ENCODE measurements around the gene ITGAD.

Gene ITGAD

GRCh38 chr16:31371008-31371407, 22.1 kb upstream of the ITGAD start:
- TF ChIP-seq ZNF274 (IDR thresholded peaks at IDR 0.05; ENCODE audit: low read depth, low read length) (no peak), YY1 (IDR thresholded peaks at IDR 0.05; ENCODE audit: insufficient read depth, insufficient read length) (no peak), SUZ12 (IDR thresholded peaks at IDR 0.05; ENCODE audit: extremely low read depth, insufficient read depth, insufficient read length) (no peak)

GRCh38 chr16:31371619-31372484, 21.3 kb upstream of the ITGAD start:
- Histone ChIP-seq H3K27me3 (ENCODE audit: insufficient read depth, insufficient read length) (no peaks in the 10 kb centered on the region), H3K9ac (ENCODE audit: insufficient read length, low read depth) (peak overlapping the region; percentile 45), H3K9me3 (ENCODE audit: insufficient read depth, low read length) (peaks cover 13% of the 10 kb centered on the region; the same call in 1 of the 2 replicates), H3K36me3 (ENCODE audit: insufficient read depth, insufficient read length, low read length) (no peaks in the 10 kb centered on the region), H3K4me3 (ENCODE audit: insufficient read length, low read depth) (no peak overlapping the region), H3K4me1 (ENCODE audit: insufficient read depth, insufficient read length) (peaks cover 3% of the 10 kb centered on the region)
- TF ChIP-seq YY1 (IDR thresholded peaks at IDR 0.05; ENCODE audit: insufficient read depth, insufficient read length) (no peak), ZNF274 (IDR thresholded peaks at IDR 0.05; ENCODE audit: low read depth, low read length) (no peak), SUZ12 (IDR thresholded peaks at IDR 0.05; ENCODE audit: extremely low read depth, insufficient read depth, insufficient read length) (no peak)
- no peak for DNase-seq (ENCODE audit: low read depth, low spot score)

More at GRCh38 chr16:31371008-31371407, 22.1 kb upstream of the ITGAD start:
- Histone ChIP-seq H3K9ac (ENCODE audit: insufficient read length, low read depth) (no peak overlapping the region), H3K4me3 (ENCODE audit: insufficient read length, low read depth) (no peak overlapping the region), H3K36me3 (ENCODE audit: insufficient read depth, insufficient read length, low read length) (no peaks in the 10 kb centered on the region), H3K9me3 (ENCODE audit: insufficient read depth, low read length) (peaks cover 13% of the 10 kb centered on the region; the same call in 1 of the 2 replicates), H3K27me3 (ENCODE audit: insufficient read depth, insufficient read length) (no peaks in the 10 kb centered on the region), H3K4me1 (ENCODE audit: insufficient read depth, insufficient read length) (peaks cover 3% of the 10 kb centered on the region)
- no peak for DNase-seq (ENCODE audit: low read depth, low spot score)

- Histone ChIP-seq H3K9me3 (ENCODE audit: insufficient read depth, low read length) (peaks cover 13% of the 10 kb centered on the region; the same call in 1 of the 2 replicates), H3K4me3 (ENCODE audit: insufficient read length, low read depth) (no peak overlapping the region), H3K36me3 (ENCODE audit: insufficient read depth, insufficient read length, low read length) (no peaks in the 10 kb centered on the region), H3K4me1 (ENCODE audit: insufficient read depth, insufficient read length) (peaks cover 3% of the 10 kb centered on the region), H3K27me3 (ENCODE audit: insufficient read depth, insufficient read length) (no peaks in the 10 kb centered on the region), H3K9ac (ENCODE audit: insufficient read length, low read depth) (no peak overlapping the region)
- TF ChIP-seq SUZ12 (IDR thresholded peaks at IDR 0.05; ENCODE audit: extremely low read depth, insufficient read depth, insufficient read length) (no peak), ZNF274 (IDR thresholded peaks at IDR 0.05; ENCODE audit: low read depth, low read length) (no peak), YY1 (IDR thresholded peaks at IDR 0.05; ENCODE audit: insufficient read depth, insufficient read length) (no peak)
- no peak for DNase-seq (ENCODE audit: low read depth, low spot score)
Measured at GRCh38 chr16:31373235-31373634, 19.9 kb upstream of the ITGAD start.

- Histone ChIP-seq H3K4me1 (ENCODE audit: insufficient read depth, insufficient read length) (peaks cover 3% of the 10 kb centered on the region), H3K4me3 (ENCODE audit: insufficient read length, low read depth) (no peak overlapping the region), H3K9ac (ENCODE audit: insufficient read length, low read depth) (no peak overlapping the region), H3K36me3 (ENCODE audit: insufficient read depth, insufficient read length, low read length) (no peaks in the 10 kb centered on the region), H3K9me3 (ENCODE audit: insufficient read depth, low read length) (peaks cover 8% of the 10 kb centered on the region; the same call in 1 of the 2 replicates), H3K27me3 (ENCODE audit: insufficient read depth, insufficient read length) (no peaks in the 10 kb centered on the region)
- TF ChIP-seq ZNF274 (IDR thresholded peaks at IDR 0.05; ENCODE audit: low read depth, low read length) (no peak), SUZ12 (IDR thresholded peaks at IDR 0.05; ENCODE audit: extremely low read depth, insufficient read depth, insufficient read length) (no peak), YY1 (IDR thresholded peaks at IDR 0.05; ENCODE audit: insufficient read depth, insufficient read length) (no peak)
- no peak for DNase-seq (ENCODE audit: low read depth, low spot score)
Measured at GRCh38 chr16:31375231-31375630, 17.9 kb upstream of the ITGAD start.

- H3K9me3 ChIP-seq (ENCODE audit: insufficient read depth, low read length): peaks cover 8% of the 10 kb centered on the region; the same call in 1 of the 2 replicates
- no peak for DNase-seq (ENCODE audit: low read depth, low spot score)
- H3K27me3 ChIP-seq (ENCODE audit: insufficient read depth, insufficient read length): no peaks in the 10 kb centered on the region
- no peak overlapping the region for H3K9ac ChIP-seq (ENCODE audit: insufficient read length, low read depth)
- no peak overlapping the region for H3K4me3 ChIP-seq (ENCODE audit: insufficient read length, low read depth)
- TF ChIP-seq SUZ12 (IDR thresholded peaks at IDR 0.05; ENCODE audit: extremely low read depth, insufficient read depth, insufficient read length): no peak
- no peak for TF ChIP-seq ZNF274 (IDR thresholded peaks at IDR 0.05; ENCODE audit: low read depth, low read length)
- TF ChIP-seq YY1 (IDR thresholded peaks at IDR 0.05; ENCODE audit: insufficient read depth, insufficient read length): no peak
- no peaks in the 10 kb centered on the region for H3K36me3 ChIP-seq (ENCODE audit: insufficient read depth, insufficient read length, low read length)
- H3K4me1 ChIP-seq (ENCODE audit: insufficient read depth, insufficient read length): peaks cover under 1% of the 10 kb centered on the region
Measured at GRCh38 chr16:31376705-31377104, 16.4 kb upstream of the ITGAD start.

- Histone ChIP-seq H3K4me3 (ENCODE audit: insufficient read length, low read depth) (no peak overlapping the region), H3K9me3 (ENCODE audit: insufficient read depth, low read length) (peaks cover 8% of the 10 kb centered on the region; the same call in 1 of the 2 replicates), H3K9ac (ENCODE audit: insufficient read length, low read depth) (no peak overlapping the region), H3K4me1 (ENCODE audit: insufficient read depth, insufficient read length) (no peaks in the 10 kb centered on the region), H3K27me3 (ENCODE audit: insufficient read depth, insufficient read length) (no peaks in the 10 kb centered on the region), H3K36me3 (ENCODE audit: insufficient read depth, insufficient read length, low read length) (no peaks in the 10 kb centered on the region)
- DNase-seq (ENCODE audit: low read depth, low spot score): no peak
- TF ChIP-seq SUZ12 (IDR thresholded peaks at IDR 0.05; ENCODE audit: extremely low read depth, insufficient read depth, insufficient read length): no peak
Measured at GRCh38 chr16:31377210-31377903, 15.8 kb upstream of the ITGAD start.

GRCh38 chr16:31380201-31380600, 12.9 kb upstream of the ITGAD start:
- H3K4me1 ChIP-seq (ENCODE audit: insufficient read depth, insufficient read length): no peaks in the 10 kb centered on the region
- no peak overlapping the region for H3K9ac ChIP-seq (ENCODE audit: insufficient read length, low read depth)
- no peak overlapping the region for H3K4me3 ChIP-seq (ENCODE audit: insufficient read length, low read depth)
- no peaks in the 10 kb centered on the region for H3K36me3 ChIP-seq (ENCODE audit: insufficient read depth, insufficient read length, low read length)
- no peak for TF ChIP-seq YY1 (IDR thresholded peaks at IDR 0.05; ENCODE audit: insufficient read depth, insufficient read length)
- no peak for TF ChIP-seq ZNF274 (IDR thresholded peaks at IDR 0.05; ENCODE audit: low read depth, low read length)
- no peak for TF ChIP-seq SUZ12 (IDR thresholded peaks at IDR 0.05; ENCODE audit: extremely low read depth, insufficient read depth, insufficient read length)
- no peak for DNase-seq (ENCODE audit: low read depth, low spot score)
- H3K27me3 ChIP-seq (ENCODE audit: insufficient read depth, insufficient read length): no peaks in the 10 kb centered on the region
- peaks cover 5% of the 10 kb centered on the region; the same call in 1 of the 2 replicates for H3K9me3 ChIP-seq (ENCODE audit: insufficient read depth, low read length)

Measured in NT2/D1 (cell line).